DND-41 (cell line): ENCODE data around the gene OBSCN.

Experiments used
- ATAC-seq: fragments of 200-7000 bp; cut with Tn5 transposase; 3 replicates; pipeline ENCODE4 v1.9.1; 2021; ENCODE audit warnings: low read depth; ENCODE audit not compliant: insufficient read depth
- DNase-seq: peaks from one replicate; pipeline ENCODE4 v3.0.0-alpha.2; 2020
- H2AFZ ChIP-seq: 2 replicates; pipeline ENCODE4 v1.6.0; 2012; ENCODE audit warnings: low read depth, low read length
- H3K27ac ChIP-seq: 2 replicates; pipeline ENCODE4 v1.5.1; 2012; ENCODE audit warnings: low read length, inconsistent platforms
- H3K27me3 ChIP-seq: fragments of 200-600 bp; sonication (generic); 2 replicates; pipeline ENCODE4 v1.6.0; 2012; ENCODE audit warnings: low read length, mild to moderate bottlenecking, inconsistent platforms; ENCODE audit not compliant: insufficient read depth, poor library complexity
- H3K36me3 ChIP-seq: 2 replicates; pipeline ENCODE4 v1.5.1; 2012; ENCODE audit warnings: low read length, inconsistent platforms; ENCODE audit not compliant: insufficient read depth
- H3K4me1 ChIP-seq: 2 replicates; pipeline ENCODE4 v1.5.1; 2012; ENCODE audit warnings: mild to moderate bottlenecking, low read length; ENCODE audit not compliant: insufficient read depth
- H3K4me2 ChIP-seq: 2 replicates; pipeline ENCODE4 v1.6.0; 2012; ENCODE audit warnings: mild to moderate bottlenecking, moderate library complexity, low read length, inconsistent platforms; ENCODE audit not compliant: insufficient read depth
- H3K4me3 ChIP-seq, 2 experiments: fragments of 200-600 bp in 1 of 2; shearing (Covaris generic) in 1 of 2; 2 replicates each; pipeline ENCODE4 v1.5.1; 2012 to 2016; ENCODE audit warnings: inconsistent platforms in 2 of 2, low read length in 2 of 2, mild to moderate bottlenecking in 2 of 2, low read depth in 1 of 2, moderate library complexity in 1 of 2
- H3K79me2 ChIP-seq: 2 replicates; pipeline ENCODE4 v1.6.0; 2012; ENCODE audit warnings: low read length, inconsistent platforms; ENCODE audit not compliant: insufficient read depth
- H3K9ac ChIP-seq: 2 replicates; pipeline ENCODE4 v1.6.0; 2012; ENCODE audit warnings: low read depth, mild to moderate bottlenecking, inconsistent platforms, low read length, moderate library complexity
- H3K9me3 ChIP-seq: 2 replicates; pipeline ENCODE4 v1.5.1; 2012; ENCODE audit warnings: low read length, moderate library complexity, mild to moderate bottlenecking, inconsistent platforms; ENCODE audit not compliant: insufficient read depth, severe bottlenecking
- H4K20me1 ChIP-seq: 2 replicates; pipeline ENCODE4 v1.6.0; 2012; ENCODE audit warnings: low read length; ENCODE audit not compliant: insufficient read depth
- EZH2 ChIP-seq: IDR thresholded peaks from 3 replicates; pipeline ENCODE4 v1.6.1; 2012; ENCODE audit warnings: borderline replicate concordance, low read depth, mild to moderate bottlenecking, moderate library complexity, low read length, inconsistent platforms; ENCODE audit not compliant: severe bottlenecking
- TF ChIP-seq, protein P1 (sequence below): IDR thresholded peaks from 2 replicates; pipeline ENCODE4 v1.5.1; 2012; ENCODE audit warnings: borderline replicate concordance, low read length, moderate library complexity, mild to moderate bottlenecking; ENCODE audit not compliant: poor library complexity, severe bottlenecking; ENCODE audit errors: extremely low read depth

OBSCN gene

GRCh38 chr1:228178737-228179684, 28.8 kb upstream of the OBSCN start:
- H2AFZ ChIP-seq = no peak overlapping the region
- H3K9ac ChIP-seq = no peak overlapping the region
- peaks cover 15% of the 10 kb centered on the region; the same call in 1 of the 2 replicates for H4K20me1 ChIP-seq
- no peaks in the 10 kb centered on the region for H3K4me1 ChIP-seq
- ATAC-seq (no peak), DNase-seq (no peak)
- H3K36me3 ChIP-seq = peaks cover 21% of the 10 kb centered on the region
- no peaks in the 10 kb centered on the region for H3K27me3 ChIP-seq
- no peak overlapping the region for H3K27ac ChIP-seq
- no peaks in the 10 kb centered on the region for H3K9me3 ChIP-seq
- TF ChIP-seq EZH2 = no peak
- TF ChIP-seq, protein P1, sequence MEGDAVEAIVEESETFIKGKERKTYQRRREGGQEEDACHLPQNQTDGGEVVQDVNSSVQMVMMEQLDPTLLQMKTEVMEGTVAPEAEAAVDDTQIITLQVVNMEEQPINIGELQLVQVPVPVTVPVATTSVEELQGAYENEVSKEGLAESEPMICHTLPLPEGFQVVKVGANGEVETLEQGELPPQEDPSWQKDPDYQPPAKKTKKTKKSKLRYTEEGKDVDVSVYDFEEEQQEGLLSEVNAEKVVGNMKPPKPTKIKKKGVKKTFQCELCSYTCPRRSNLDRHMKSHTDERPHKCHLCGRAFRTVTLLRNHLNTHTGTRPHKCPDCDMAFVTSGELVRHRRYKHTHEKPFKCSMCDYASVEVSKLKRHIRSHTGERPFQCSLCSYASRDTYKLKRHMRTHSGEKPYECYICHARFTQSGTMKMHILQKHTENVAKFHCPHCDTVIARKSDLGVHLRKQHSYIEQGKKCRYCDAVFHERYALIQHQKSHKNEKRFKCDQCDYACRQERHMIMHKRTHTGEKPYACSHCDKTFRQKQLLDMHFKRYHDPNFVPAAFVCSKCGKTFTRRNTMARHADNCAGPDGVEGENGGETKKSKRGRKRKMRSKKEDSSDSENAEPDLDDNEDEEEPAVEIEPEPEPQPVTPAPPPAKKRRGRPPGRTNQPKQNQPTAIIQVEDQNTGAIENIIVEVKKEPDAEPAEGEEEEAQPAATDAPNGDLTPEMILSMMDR = no peak
- H3K79me2 ChIP-seq = 0 out of 2 replicates have a peak, but pooled peaks cover 7% of the 10 kb centered on the region
- no peak overlapping the region for H3K4me3 ChIP-seq
- H3K4me2 ChIP-seq = no peak overlapping the region

DNA sequence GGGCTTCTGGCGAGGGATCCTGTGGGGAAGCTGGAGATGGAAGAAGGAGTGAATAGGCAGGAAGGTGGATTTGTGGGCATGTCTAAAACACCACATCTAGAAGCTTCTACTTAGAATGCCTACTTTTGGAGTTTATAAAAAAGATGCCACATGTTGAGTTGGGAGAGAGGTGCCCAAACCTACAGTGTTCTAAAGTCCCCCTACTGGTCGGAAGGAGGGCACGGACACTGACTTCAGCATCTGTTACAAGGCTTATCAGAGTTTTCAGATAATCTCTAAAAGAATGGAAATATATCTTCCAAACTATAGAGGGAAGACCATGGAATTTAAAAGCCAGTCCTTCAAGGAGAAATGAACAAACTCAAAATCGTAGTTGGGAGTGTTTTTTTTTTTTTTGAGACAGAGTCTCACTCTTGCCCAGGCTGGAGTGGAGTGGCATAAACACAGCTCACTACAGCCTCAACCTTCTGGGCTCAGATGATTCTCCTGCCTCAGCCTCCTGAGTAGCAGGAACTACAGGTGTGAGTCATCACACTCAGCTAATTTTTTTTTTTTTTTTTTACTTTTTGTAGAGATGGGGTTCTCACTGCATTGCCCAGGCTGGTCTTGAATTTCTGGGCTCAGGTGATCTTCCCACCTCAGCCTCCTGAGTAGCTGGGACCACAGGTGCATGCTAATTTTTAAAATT, 27.4 kb upstream of the OBSCN start:
- H3K27me3 ChIP-seq = no peaks in the 10 kb centered on the region
- H3K79me2 ChIP-seq = 0 out of 2 replicates have a peak, but pooled peaks cover 2% of the 10 kb centered on the region
- no peak overlapping the region for H3K9ac ChIP-seq
- peaks cover 7% of the 10 kb centered on the region; the same call in 1 of the 2 replicates for H4K20me1 ChIP-seq
- ATAC-seq (peak; percentile 59; the same call in 1 of the 3 replicates), DNase-seq (no peak)
- H3K9me3 ChIP-seq = no peaks in the 10 kb centered on the region
- H3K27ac ChIP-seq = no peak overlapping the region
- no peak overlapping the region for H3K4me2 ChIP-seq
- H3K4me1 ChIP-seq = no peaks in the 10 kb centered on the region
- peaks cover 12% of the 10 kb centered on the region for H3K36me3 ChIP-seq
- H2AFZ ChIP-seq = no peak overlapping the region
- TF ChIP-seq, protein P1 = peak; percentile 52
- no peak for TF ChIP-seq EZH2
- no peak overlapping the region for H3K4me3 ChIP-seq

DNA sequence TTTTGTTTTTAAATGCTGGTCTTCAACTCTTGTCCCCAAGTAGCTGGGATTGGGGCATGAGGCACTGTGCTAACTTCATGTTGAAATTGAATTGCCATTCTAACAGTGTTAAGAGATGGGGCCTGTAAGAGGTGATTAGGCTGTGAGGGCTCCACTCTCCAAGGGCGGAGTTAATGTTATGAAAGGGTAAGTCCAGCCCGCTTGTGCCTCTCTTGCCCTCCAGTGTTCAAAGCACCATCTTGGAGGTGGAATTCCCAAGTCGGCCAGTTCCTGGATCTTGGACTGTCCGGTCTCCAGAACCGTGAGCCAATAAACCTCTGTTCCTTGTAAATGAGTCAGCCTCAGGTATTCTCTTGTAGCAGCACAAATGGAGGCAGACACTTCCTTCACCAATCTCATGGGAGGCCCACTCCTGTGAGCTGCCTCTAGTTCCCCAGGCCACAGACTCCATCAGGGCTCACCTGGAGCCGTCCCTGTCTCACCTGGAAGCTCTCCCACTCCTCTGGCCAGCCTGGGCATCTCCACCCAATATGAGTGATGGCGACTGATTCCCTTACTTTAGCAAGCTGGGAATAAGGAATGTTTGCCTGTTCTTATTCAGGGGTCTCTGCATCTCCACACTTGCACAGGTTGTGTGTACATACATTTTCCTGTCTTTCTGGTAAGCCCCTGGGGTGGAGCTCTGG, 26.7 kb upstream of the OBSCN start:
- DNase-seq (no peak), ATAC-seq (no peak)
- TF ChIP-seq EZH2 = no peak
- TF ChIP-seq, protein P1 = no peak
- Histone ChIP-seq H3K9me3 (no peaks in the 10 kb centered on the region), H3K79me2 (no peaks in the 10 kb centered on the region), H3K27ac (no peak overlapping the region), H3K4me3 (no peak overlapping the region), H2AFZ (no peak overlapping the region), H4K20me1 (0 out of 2 replicates have a peak, but pooled peaks cover under 1% of the 10 kb centered on the region), H3K27me3 (no peaks in the 10 kb centered on the region), H3K9ac (no peak overlapping the region), H3K36me3 (peaks cover 6% of the 10 kb centered on the region), H3K4me1 (no peaks in the 10 kb centered on the region), H3K4me2 (no peak overlapping the region)
